SJSA1 (cell line): ENCODE measurements around the gene EFCAB11. TPM values are rescaled to one million over a fixed set of nuclear protein-coding genes. Genes with fewer than 3 reads are reported as not detected.

ENCODE experiments used
- DNase-seq, 2 experiments: peaks; one replicate each; pipeline ENCODE4 v3.0.0-alpha.2; 2015 to 2020; ENCODE audit warnings: low spot score in 2 of 2, low read depth in 1 of 2
- H3K27ac ChIP-seq: fragments of 250-450 bp; sonication (Bioruptor Pico); 2 replicates; pipeline ENCODE4 v1.5.1; 2020; ENCODE audit warnings: mild to moderate bottlenecking, moderate library complexity
- H3K27me3 ChIP-seq: fragments of 250-450 bp; sonication (Bioruptor Pico); replicated peaks from 2 replicates; pipeline ENCODE4 v1.5.1; 2020; ENCODE audit warnings: mild to moderate bottlenecking, moderate library complexity
- H3K36me3 ChIP-seq: fragments of 250-450 bp; sonication (Bioruptor Pico); 2 replicates; pipeline ENCODE4 v1.5.1; 2020; ENCODE audit warnings: mild to moderate bottlenecking
- H3K4me1 ChIP-seq: fragments of 250-450 bp; sonication (Bioruptor Pico); replicated peaks from 2 replicates; pipeline ENCODE4 v1.6.1; 2021; ENCODE audit warnings: mild to moderate bottlenecking
- H3K4me3 ChIP-seq: fragments of 250-450 bp; sonication (Bioruptor Pico); 2 replicates; pipeline ENCODE4 v1.5.1; 2020; ENCODE audit warnings: mild to moderate bottlenecking
- H3K9me3 ChIP-seq: fragments of 250-450 bp; sonication (Bioruptor Pico); replicated peaks from 2 replicates; pipeline ENCODE4 v1.5.1; 2020; ENCODE audit warnings: mild to moderate bottlenecking
- total RNA-seq: library from RNA; depleted of rRNA; stranded (reverse); fragments of >200 nt; shearing (Covaris generic); gene quantifications from 2 replicates; pipeline ENCODE4 v1.2.3, GENCODE V29; 2014; rRNA removed

The EFCAB11 gene
- total RNA-seq, result 5.7 and 12.3 TPM in 2 replicates

DNA sequence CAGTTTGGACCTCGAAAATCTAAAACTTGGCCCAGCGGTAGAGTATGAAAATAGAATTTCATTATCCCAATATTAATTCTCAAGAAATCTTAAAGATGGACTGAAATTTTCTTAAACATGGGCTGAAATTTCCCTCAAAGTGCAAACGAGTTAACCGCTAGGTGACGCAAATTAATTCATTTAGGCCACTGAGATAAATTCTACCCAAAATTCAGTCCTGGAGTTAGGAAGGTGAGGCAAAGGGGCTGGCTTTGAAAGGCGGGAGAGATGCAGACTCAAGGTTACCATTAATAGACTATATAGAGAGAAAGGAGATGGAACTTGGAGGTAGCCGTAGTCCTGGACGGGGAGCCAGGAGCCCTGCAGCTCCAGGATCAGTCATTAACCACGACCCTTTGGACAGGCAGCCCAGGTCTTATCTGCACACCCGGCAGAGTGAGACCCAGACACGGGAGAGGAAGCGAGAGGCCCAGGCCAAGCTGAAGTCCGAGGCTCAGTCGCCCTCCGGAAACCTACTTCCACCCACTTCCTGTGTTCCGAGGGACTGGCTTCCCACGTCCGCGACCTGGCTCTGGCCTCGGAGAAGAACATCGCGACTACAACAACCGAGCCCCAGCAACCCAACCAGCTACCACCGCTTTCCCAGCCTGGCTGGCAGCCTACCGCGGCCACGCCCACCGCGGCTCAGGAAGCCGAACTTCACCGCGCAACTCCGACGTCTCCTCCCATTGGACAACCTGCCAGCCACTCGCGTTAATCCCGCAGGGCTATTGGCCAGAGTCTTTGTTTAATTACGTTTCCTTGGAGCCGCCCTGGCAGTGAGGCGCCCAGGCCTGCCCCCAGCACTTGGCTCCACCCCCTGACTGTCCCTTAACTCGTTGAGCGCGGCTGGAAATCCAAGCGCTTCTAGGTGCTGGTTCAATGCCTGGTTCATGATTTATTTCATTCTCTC lies at the start of gene EFCAB11:
Gene EFCAB11, minus strand, starts transcription at position 661 of the 952 bp plus-strand sequence. Its CDS starts 70 bp downstream, at position 591.
- no peaks in the 10 kb centered on the region for H3K27me3 ChIP-seq
- no peaks in the 10 kb centered on the region for H3K9me3 ChIP-seq
- DNase-seq, result peak; percentile 93 to 96
- H3K27ac ChIP-seq, result peak within 1 kb of the TSS; percentile 62
- H3K4me1 ChIP-seq, result peaks cover 18% of the 10 kb centered on the region
- peaks cover 23% of the 10 kb centered on the region for H3K36me3 ChIP-seq
- peak within 1 kb of the TSS; percentile 73 for H3K4me3 ChIP-seq

GRCh38 chr14:90003526-90004307 lies 49.2 kb upstream of the EFCAB11 start:
- no peaks in the 10 kb centered on the region for H3K27me3 ChIP-seq
- peaks cover 68% of the 10 kb centered on the region for H3K36me3 ChIP-seq
- no peaks in the 10 kb centered on the region for H3K4me1 ChIP-seq
- H3K9me3 ChIP-seq, result no peaks in the 10 kb centered on the region
- H3K4me3 ChIP-seq, result no peak overlapping the region
- no peak for DNase-seq
- no peak overlapping the region for H3K27ac ChIP-seq

GRCh38 chr14:90000935-90001334 lies 46.4 kb upstream of the EFCAB11 start:
- Histone ChIP-seq H3K4me1 (no peaks in the 10 kb centered on the region), H3K36me3 (peaks cover 70% of the 10 kb centered on the region), H3K27ac (no peak overlapping the region), H3K4me3 (no peak overlapping the region), H3K27me3 (no peaks in the 10 kb centered on the region), H3K9me3 (no peaks in the 10 kb centered on the region)
- DNase-seq, result no peak

GRCh38 chr14:89996963-89997362 lies 42.4 kb upstream of the EFCAB11 start:
- no peak for DNase-seq
- no peak overlapping the region for H3K27ac ChIP-seq
- no peaks in the 10 kb centered on the region for H3K4me1 ChIP-seq
- H3K27me3 ChIP-seq, result no peaks in the 10 kb centered on the region
- H3K4me3 ChIP-seq, result no peak overlapping the region
- no peaks in the 10 kb centered on the region for H3K9me3 ChIP-seq
- H3K36me3 ChIP-seq, result peaks cover 77% of the 10 kb centered on the region

DNA sequence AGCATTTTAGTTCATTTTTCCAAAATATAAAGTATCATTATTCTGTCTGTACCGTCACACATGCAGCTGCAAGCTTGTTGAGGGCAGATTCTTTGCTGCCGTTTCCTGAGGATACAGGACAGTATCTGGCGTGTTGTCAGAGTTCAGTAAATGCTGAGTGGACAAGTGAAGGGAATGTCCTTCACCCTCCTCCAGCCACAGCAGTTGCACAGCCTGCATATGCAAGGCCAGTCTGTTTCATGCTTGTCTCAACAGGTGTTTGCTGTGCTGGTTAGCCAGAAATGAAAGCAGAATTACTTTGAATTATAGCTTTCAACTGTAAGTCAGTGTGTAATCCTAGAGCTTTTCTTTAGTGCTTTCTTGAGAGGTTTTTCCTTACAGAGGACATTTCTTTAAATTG lies 37.7 kb upstream of the EFCAB11 start:
- H3K9me3 ChIP-seq, result no peaks in the 10 kb centered on the region
- no peak overlapping the region for H3K27ac ChIP-seq
- H3K36me3 ChIP-seq, result peaks cover 79% of the 10 kb centered on the region
- H3K4me3 ChIP-seq, result no peak overlapping the region
- no peaks in the 10 kb centered on the region for H3K4me1 ChIP-seq
- no peaks in the 10 kb centered on the region for H3K27me3 ChIP-seq
- DNase-seq, result no peak

- peaks cover 79% of the 10 kb centered on the region for H3K36me3 ChIP-seq
- no peak for DNase-seq
- H3K4me3 ChIP-seq, result no peak overlapping the region
- no peaks in the 10 kb centered on the region for H3K4me1 ChIP-seq
- no peak overlapping the region for H3K27ac ChIP-seq
- H3K9me3 ChIP-seq, result no peaks in the 10 kb centered on the region
- H3K27me3 ChIP-seq, result no peaks in the 10 kb centered on the region
Measured at GRCh38 chr14:89990623-89991275, 36.2 kb upstream of the EFCAB11 start.

GRCh38 chr14:89990218-89990617 lies 35.7 kb upstream of the EFCAB11 start:
- Histone ChIP-seq H3K27me3 (no peaks in the 10 kb centered on the region), H3K36me3 (peaks cover 79% of the 10 kb centered on the region), H3K27ac (no peak overlapping the region), H3K4me3 (no peak overlapping the region), H3K9me3 (no peaks in the 10 kb centered on the region), H3K4me1 (no peaks in the 10 kb centered on the region)
- DNase-seq, result no peak

- Histone ChIP-seq H3K36me3 (peaks cover 77% of the 10 kb centered on the region), H3K4me1 (no peaks in the 10 kb centered on the region), H3K27me3 (no peaks in the 10 kb centered on the region), H3K4me3 (no peak overlapping the region), H3K9me3 (no peaks in the 10 kb centered on the region), H3K27ac (no peak overlapping the region)
- no peak for DNase-seq
Measured at GRCh38 chr14:89988787-89989186, 34.3 kb upstream of the EFCAB11 start.

- Histone ChIP-seq H3K36me3 (peaks cover 70% of the 10 kb centered on the region), H3K27ac (no peak overlapping the region), H3K4me1 (no peaks in the 10 kb centered on the region), H3K9me3 (no peaks in the 10 kb centered on the region), H3K4me3 (no peak overlapping the region), H3K27me3 (no peaks in the 10 kb centered on the region)
- no peak for DNase-seq
Measured at GRCh38 chr14:89987161-89987475, 32.6 kb upstream of the EFCAB11 start.

DNA sequence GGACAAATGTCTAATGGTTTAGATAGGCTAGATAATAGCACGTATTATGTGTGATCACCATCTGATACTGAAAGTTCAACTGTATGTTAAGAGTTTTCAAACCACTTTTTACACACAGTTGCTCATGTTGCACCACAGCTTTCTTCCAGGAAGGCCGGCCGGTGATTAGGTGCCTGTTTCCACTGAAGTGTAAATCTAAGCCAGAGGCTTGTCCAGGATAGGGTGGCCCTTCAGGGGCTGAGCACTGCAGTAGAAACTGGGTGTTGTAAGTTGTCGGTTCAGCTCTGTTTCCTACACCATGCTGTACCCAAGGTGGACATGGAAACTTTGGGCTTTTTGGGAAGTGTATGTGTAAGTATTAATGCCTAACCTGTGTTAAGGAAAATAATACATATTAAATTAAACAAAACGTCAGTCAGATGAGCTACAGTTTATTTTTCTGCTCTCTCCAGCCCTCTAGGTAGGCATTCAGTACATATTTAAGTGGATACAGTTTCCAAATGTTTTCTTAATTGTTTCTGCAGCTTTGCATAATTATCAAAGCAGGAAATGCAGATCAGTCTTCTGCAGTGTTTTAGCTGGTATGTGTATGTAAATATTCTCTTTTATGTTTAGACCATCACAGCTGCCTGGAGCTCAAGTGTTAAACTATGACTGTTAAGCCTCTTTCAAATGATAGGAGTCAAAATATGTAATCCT lies 32.1 kb upstream of the EFCAB11 start:
- Histone ChIP-seq H3K36me3 (peaks cover 75% of the 10 kb centered on the region), H3K4me1 (no peaks in the 10 kb centered on the region), H3K9me3 (no peaks in the 10 kb centered on the region), H3K27ac (no peak overlapping the region), H3K4me3 (no peak overlapping the region), H3K27me3 (no peaks in the 10 kb centered on the region)
- no peak for DNase-seq

- Histone ChIP-seq H3K27ac (no peak overlapping the region), H3K36me3 (peaks cover 84% of the 10 kb centered on the region), H3K27me3 (no peaks in the 10 kb centered on the region), H3K4me3 (no peak overlapping the region), H3K9me3 (no peaks in the 10 kb centered on the region), H3K4me1 (no peaks in the 10 kb centered on the region)
- no peak for DNase-seq
Measured at GRCh38 chr14:89983375-89983774, 28.8 kb upstream of the EFCAB11 start.

DNA sequence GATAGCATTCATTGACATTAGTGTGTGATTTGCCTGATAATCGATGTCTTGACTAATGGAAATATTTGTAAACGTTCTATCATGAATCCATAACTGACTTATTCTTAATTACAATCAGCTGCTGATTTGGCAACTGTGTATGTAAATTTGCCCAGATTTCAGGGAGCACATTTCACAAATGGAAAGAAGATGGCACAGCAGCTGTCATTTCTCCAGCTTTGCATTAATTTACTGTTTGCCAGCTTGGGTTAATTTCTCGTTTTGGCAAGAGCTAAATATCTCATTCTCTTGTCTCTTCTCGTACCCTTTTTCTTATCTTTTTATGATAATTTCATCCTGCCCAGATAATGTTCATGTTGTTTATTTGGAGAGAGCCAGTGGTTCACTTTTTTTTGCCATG lies 24.1 kb upstream of the EFCAB11 start:
- Histone ChIP-seq H3K36me3 (peaks cover 82% of the 10 kb centered on the region), H3K27me3 (no peaks in the 10 kb centered on the region), H3K27ac (no peak overlapping the region), H3K4me1 (no peaks in the 10 kb centered on the region), H3K9me3 (no peaks in the 10 kb centered on the region), H3K4me3 (no peak overlapping the region)
- DNase-seq, result no peak

DNA sequence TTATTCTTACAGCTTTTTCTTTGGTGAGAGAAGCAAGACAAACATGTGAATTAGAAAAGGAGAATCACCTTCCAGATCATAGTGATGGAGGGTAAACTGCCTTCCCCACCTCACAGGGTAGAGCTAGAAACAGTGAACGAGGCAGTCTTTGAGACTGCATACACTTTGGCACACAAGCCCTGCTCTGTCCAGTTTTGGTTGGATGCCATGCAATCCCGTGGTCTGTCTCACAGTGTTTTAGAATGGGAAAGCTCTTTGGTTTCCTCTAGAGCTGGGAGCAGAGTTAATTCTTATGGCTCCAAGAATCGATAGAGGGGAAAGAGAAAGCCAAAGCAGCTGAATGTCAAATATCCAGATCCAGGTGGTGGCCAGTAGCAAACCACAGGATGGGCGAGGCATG lies 23.1 kb upstream of the EFCAB11 start:
- no peak overlapping the region for H3K4me3 ChIP-seq
- no peak for DNase-seq
- H3K9me3 ChIP-seq, result no peaks in the 10 kb centered on the region
- no peak overlapping the region for H3K27ac ChIP-seq
- no peaks in the 10 kb centered on the region for H3K4me1 ChIP-seq
- no peaks in the 10 kb centered on the region for H3K27me3 ChIP-seq
- H3K36me3 ChIP-seq, result peaks cover 84% of the 10 kb centered on the region
